CD4-positive, alpha-beta T cell treated with Interleukin-21 for 1 hour (primary cell): Measurements from ENCODE around the gene NPTX1.

Experiments
- DNase-seq: peaks from one replicate; pipeline ENCODE4 v3.0.0-alpha.2; 2020

Gene NPTX1

DNA sequence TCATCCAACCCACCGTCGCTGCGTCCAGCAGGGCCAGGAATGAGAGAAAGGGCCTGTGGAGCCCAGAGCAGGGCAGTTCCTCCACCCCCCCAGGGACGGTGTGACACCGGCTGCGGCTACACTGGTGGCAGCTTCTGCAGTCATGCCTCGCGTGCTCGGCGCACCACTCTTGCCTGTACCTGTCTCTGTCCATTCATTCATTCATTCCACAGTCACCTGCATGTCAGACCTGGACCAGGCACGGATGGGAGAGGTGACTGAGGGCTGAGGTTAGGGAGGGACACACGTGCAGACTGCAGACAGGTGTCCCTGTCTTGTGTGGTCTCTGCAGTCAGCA is 34.1 kb downstream of the NPTX1 start:
- DNase-seq, result no peak

DNA sequence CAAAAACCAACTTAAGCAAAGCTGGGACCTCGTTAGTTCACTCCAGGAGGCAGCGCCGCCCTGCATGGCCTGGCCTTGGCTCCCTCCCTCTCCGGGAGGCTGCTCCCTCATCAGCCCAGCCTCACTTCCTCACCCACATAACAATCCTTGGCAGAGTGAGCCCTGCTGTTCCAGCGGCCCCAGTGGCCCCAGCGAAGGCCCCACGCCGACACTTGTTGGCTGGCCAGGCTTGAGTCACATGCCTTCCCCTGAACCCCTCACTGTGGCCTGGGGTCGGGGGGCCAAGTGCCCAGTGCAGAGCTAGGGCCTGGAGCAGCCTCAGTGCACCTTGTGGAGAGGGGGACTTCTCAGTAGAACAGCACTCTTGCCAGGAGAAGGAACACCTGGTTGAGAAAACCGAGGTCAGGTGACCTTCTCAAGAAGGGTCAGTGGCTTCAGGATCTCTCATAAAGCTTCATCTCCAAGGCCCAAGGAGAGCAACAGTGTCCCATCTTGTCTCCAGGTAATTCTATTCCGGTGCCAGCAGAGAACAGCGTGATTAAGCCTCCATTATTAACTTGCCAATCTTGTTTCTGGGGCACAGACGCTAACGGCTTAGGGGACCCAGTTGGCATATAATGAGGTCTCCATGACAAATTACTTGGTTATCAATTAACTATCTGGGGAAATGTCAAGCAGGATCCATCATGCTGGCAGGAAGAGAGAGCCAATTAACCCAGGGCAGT is 34.6 kb downstream of the NPTX1 start:
- no peak for DNase-seq

DNA sequence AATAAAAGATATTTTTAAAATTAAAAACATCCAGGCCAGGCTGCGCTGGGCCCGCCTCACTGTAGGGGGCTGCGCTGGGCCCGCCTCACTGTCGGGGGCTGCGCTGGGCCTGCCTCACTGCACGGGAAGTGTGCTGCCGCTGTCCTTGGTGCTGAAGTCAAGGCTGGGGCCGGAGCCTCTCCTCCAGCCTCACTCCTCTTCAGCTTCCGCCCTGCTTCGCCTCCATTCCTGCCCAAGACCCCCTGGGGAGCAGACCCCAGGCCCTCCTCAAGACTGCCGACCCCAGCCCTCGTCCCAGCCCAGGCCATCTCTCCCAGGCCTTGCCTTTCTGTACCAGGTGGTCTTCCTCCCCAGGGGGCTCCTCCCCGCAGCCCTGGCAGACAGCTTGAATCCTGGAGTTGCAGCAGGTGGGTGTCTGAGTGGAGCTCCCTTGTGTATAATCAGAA is 35.3 kb downstream of the NPTX1 start:
- DNase-seq, result peak; percentile 36

DNA sequence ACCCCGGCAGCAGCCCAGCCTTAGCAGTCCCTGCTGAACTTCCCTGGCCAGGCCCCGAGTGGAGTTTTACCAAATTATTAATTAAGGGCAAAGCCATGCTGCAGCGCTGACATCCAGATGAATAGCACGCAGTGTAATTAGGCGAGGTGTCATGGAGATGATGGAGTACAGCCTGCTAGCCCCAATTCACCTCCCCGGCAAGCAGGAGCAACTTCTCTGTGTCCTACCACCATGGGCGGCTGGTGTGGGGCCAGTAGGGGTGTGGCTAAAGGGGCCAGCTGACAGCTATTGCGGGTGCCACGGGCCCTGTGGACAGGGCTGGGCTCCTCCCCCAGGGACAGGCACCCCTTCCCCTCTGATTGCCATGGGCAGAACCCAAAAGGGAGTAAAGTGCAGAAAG is 36.9 kb downstream of the NPTX1 start:
- no peak for DNase-seq

DNA sequence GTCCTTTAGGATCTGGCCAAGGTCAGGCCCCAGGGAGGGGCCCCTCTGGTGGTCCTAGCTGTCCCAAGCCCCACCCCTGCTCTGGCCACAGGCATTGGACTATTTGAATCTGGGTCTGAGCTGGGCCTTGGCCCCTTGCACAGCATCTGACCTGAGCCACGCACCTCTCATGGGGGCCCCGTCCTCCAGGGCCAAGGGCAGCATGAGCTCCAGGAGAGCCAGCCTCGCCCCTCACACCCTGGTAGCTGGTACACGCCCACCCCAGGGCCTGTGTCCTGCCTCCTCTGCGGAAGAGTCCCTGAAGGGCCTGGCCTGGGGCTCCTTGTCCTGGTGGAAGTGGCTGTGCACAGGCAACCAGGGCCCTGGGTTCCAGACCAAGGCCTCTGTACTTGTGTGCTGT is 37.6 kb downstream of the NPTX1 start:
- DNase-seq, result no peak

DNA sequence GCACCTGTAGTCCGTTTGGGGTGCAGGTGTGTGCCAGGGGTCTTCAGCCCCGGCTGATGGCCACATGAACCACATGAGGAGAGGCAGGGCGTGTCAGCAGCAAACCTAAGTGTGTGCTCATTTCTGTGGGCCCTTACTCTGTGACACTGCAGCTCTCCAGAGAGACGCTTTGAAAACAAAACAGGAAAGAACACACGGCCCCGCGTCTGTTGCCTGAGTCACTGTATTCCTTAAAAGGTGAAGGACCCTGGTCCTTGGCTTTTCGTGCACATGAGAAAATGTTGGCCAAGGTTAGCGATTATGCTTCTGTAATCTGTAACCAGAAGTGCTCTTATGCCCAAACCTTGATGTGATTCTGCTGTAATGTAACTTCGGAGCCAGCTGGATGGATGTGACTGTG is 38.9 kb downstream of the NPTX1 start:
- DNase-seq, result no peak

DNA sequence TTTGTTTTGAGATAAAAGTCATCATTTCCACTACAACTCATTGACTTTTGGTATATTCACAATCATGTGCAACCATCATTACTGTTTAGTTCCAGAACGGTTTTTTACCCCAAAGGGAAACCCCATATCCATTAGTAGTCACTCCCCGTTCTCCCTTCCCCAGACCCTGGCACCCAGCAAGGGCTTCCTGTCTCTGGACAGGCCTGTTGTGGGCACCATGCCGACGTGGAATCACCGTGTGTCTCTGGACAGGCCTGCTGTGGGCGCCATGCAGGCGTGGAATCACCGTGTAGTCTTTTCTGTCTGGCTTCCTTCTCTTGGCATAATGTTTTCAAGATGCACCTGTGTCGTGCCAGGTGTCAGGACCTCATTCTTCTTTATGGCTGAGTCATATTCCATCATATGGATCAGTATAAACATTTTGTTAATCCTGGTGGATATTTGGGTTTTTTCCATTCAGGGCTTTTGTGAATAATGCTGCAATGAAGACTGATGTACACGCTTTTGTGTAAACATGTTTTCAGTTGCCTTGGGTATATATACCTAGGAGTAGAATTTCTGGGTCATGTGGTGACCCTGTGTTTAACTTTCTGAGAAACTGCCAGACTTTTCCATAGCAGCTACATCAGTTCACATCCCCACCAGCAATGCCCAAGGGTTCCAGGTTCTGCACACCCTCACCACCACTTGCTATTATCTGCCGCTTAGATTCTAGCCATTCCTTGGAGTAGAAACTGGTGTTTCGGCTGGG is 42.3 kb downstream of the NPTX1 start:
- no peak for DNase-seq

DNA sequence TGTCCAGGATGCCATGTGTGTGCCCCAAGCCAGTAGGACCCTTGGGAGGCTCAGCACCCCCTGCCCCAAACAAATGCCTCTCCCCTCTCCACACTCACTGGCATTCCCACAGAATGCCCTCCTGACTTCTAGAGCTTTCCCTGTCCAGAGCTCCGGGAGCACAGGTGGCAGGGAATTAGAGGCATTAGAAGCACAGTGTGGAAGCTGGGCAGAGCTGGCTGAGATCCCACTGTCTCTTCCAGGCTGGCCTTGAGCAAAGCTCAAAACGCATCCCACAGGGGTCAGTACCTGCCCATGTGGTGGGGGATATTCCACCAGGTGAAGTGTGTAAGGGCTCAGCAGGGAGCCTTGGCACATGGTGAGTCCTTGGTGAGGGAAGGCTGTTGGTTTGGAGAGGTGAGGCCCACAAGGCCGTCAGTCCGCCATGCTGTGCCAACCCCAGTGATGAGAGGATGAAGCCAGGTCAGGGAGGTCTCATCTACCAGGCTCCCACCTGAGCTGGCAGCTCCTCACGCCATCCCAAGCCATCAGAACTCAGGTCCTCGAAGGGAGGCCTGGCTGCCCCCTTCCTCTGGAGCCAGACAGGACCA is 43.4 kb downstream of the NPTX1 start:
- DNase-seq, result no peak

DNA sequence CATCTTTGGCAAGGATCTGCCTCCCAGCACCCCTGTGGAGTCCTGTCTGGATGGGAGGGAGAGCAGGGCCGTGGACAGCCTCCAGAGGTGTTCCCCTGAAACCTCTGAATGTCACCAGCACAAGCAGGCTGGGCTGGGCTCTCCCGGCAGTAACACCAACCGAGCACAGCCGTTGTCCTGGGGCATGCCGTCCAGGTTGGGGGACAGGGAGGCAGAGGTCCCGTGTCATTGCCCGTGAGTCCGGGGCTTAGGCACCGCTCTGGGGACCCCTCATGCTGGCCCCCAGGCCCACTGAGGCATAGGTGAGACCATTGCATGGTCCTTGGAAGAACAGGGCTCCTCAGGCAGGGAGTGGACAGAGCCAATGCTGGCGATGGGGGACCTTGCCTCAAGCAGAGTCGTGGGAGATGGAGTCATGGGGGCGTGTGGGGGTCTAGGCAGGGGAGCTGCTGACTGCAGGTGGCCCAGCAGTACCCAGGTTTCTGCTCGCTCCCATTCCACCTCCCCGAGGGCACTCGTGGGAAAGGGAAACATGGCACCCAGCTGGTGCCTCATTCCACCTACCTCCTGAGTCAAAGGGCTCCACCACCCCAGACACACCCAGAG is 44.0 kb downstream of the NPTX1 start:
- DNase-seq, result no peak

DNA sequence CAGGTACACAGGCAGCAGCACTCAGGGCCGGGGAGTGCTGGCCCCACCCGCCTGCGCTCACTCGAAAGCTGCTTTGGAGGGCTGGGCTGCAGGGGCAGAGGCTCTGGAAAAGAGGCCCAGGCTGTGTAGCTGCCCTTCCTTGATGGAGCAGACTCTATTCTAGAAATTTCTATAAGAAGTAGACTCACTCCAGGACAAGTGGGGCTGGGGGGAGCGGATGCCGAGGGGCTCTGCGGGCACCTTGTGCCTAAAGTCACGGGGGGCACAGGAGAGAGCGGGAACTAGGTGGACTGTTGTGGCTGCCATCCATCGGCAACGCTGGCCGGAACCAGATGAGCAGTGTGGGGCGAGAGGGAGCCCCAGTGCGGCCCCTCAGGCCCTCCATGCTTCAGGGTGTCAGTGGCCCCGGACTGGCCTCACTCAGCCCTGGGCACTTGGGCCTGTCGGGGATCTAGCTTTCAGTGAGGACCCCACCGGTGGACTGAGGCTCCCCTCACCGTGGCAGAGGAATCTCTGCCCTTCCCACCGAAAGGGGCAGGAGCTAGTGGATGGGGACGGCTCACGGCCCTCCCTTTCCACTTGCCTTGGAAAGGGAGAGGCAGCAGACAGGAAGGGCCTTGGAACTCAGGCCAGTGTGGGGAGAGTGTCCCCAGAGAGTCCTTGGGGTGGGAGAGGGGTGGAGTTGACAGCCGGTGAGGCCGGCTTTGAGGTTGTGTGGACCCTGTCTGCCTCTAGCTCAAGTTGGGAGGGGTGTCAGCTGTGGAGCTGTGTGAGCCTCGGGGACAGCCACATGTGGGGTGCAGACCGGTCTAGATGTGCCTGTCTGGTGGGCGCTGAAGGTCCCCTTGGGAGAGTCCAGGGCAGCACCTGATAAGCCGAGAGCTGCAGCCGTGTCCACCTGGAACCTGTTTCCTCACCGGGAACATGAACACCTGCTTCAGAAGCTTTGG is 44.9 kb downstream of the NPTX1 start:
- no peak for DNase-seq

DNA sequence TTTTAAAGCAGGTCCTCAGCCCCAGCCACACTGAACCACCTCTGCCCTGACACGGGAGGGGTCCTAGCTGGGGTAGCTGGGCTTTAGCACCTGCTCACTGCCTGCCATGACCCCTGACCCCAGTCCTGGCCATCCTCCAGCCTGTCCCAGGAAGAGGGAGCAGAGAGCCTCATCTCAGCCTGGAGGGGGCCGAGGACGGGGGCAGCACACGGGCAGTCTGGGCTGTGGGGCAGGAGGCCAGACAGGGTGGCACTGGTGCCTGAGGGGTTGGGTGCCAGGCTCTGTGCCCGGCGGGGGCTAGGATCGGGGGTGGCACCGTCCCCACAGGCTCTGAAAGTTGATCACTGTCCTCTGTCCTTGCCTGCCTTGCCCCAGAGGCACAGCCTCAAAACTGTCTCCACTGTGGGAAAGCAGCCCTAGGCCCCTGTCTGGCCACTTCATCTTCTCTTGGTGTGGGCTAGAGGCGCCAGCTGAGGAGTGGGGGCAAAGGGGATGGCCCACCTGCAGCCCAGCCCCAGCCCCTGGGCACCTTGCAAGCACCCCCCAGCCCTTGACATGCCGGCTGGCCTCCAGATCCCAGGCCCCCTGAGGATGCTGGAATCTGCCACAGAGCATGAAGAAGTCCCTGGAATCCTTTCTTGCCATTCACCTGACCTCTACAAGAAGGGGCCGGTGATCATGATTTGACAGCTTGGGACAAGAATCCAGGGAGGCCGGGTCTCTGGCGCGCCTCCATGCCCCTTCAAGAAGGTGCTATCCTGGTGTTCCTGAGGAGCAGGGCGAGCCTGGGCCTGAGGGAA is 45.8 kb downstream of the NPTX1 start:
- DNase-seq, result no peak

DNA sequence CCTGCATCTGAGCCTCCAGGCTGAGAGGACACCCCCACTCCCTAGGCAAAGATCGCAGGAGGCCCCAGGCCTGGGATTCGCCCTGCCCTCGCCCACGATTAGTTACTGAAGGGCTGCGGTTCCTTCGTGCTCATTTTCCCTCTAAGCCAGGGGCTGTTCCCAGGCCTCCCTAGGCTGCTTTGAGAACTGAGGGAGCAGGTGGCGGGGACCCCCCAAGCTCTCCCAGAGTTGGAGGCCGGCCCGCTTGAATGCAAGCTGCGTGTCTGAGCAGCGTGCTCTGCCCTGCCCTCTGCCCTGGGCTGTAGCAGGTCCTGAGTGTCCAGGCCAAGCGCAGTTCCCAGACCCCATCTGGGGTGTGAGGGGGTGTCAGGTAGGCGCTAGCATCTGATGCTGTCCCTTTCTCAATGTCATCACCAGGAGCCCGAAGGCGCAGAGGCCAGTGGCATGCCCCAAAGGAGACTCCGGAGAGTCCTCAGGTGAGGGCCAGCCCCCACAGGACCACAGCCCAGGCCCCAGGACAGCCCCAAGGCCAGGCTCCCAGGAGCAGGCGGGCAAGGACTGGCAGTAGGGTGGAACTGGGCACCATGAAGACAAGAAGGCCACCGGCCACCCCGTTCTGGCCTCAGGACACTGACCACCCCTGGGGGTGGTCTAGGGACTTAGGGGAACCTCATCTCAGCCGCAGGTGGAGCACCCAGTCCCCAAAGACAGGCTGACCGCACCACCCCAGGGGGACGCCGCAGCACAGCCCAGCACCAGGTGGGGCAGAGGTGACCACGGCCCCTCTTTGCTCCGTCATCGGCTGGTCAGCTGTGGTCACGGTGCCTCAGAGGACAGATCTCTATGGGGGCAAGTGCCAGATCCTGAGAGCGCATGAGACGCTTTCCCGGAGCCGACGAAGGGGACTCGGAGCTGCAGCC is 46.8 kb downstream of the NPTX1 start:
- no peak for DNase-seq

DNA sequence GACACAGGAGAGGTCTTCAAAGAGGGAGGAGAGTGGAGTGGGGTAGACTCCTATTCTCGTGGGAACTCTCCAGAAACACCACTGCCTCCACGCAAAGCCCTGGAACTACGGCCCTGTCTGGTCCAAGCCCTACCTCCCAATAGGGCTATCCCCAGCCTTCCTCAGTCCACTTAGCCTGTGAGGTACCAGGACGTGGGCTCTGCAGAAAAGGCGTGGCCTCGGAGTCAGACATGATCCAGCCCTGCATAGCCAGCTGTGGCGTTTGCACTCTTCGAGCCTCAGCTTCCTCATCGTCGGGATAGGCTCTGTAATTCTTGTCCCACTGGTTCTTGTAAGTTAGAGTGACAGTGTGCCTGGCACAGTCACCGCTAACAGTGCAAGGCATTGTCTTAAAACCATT is 47.6 kb downstream of the NPTX1 start:
- DNase-seq, result no peak

DNA sequence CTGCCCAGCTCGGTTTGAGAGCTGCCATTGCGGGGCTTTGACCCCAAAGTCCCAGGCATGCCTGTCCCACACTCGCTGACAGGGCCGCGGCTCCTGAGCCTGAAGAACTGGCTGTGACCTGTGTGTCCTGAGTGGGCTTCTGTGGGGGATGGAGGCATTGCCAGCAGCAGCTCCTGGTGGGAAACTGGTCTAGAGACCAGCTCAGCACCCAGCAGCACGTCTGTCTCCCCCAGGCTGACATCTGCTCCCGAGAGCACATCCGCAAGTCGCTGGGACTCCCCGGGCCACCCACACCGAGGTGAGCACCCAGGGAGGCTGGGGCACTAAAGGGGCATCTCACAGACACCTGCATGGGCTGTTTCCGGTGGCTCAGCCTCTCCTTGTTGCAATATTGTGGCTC is 48.0 kb downstream of the NPTX1 start:
- no peak for DNase-seq

DNA sequence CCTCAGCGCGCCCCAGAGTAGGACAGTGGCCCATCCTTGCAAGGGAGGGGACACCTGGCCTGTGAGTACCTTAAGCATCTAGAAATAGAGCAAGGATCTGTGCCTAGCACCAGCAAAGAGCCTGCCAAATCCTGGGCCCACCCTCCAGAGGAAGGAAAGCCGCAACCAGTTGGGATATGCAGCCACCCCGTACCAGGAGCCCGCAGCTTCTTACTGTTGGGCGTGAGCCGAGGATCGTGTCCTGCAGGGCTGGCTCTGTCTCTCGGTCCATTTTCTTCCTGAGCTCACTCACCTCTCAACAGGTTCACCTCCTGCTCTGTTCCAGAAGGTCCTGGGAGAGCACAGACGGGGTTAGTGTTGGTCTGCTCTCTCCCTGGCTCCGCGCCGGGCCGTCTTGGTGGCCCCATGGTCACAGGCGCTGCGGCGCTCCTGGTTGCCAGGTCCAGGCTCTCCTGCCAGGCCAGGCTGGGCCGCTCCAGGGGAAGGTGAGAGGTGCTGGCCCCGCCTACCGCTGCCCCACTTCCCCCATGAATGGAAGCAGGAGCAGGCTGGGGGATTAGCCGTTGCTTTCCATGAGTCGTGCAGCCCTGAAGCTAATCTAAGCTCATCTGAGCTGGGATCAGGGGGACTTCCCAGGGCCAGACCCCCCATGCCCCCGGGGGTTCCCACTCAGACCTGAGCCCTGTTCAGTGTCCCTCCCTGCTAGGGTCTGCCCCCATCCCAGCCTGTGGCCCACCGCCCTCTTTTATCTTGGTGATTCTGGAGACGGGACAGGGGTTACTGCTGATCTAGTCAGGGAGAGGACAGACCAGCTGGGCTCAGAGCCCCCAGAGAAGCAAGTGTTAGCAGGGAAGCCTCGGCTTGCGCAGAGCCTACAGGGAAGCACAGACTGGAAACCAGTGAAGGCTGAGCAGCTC is 48.8 kb downstream of the NPTX1 start:
- DNase-seq, result no peak

DNA sequence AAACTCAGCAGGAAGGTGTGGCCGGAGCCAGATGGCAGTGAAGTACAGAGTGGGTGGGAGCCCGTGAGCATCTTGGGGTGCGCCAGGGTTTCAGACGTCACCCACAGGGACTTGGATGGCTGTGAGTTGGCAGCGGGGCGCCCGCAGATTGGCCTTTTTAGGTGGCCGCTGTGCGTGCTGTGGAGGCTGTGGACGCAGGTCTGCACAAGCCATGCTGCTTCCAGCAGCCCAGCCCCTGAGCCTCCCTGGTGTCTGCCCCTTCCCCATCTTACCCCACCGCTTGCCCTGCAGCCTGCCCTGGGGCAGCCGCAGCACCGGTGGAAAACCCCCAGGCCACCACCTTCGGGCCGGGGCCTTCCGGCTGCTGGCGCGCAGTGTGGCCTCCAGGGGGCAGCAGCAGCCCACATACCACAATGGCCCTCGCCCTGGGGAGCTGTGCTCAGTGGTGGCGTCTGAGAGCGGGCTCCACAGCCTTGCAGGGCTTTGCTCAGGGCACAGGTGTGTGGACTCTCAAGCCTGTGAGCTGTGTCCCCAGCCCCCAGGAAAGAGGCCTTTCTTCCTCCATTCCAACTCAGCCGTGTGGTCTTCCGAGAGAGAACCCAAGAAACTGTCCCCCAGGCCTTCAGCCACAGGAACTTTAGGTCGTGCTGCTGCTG is 49.6 kb downstream of the NPTX1 start:
- peak; percentile 89 for DNase-seq

DNA sequence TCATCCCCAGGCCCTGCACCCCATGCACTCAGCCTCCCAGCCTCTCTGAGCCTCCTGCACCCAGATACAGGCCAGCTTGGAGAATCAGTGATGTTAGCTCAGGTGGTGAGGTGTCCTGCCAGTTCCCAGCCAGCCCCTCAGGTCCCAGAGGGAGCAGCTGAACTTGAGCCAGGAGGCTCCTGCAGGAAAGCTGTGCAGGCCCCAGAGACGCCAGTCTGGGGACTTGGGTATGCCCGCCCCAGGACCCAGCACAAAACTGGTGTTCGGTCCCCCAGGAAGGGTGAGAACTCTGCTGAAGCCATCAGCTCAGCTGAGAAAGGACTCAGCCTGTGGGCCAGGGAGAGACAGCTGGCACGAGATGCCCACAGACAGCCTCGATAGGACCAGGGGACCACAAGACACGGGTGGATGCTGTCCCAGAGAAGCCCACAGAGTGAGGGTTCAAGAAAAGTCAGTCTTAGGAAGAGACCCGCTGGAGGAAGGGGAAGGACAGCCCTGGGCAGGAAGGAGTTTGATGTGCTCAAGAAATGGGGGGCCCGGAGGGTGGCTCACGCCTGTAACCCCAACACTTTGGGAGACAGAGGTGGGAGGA is 50.5 kb downstream of the NPTX1 start:
- DNase-seq, result no peak
